Measurements from ENCODE around the gene CYP3A4. TPM values are rescaled to one million over a fixed set of nuclear protein-coding genes. Genes with fewer than 3 reads are reported as not detected.

The CYP3A4 gene
- polyA plus RNA-seq, 1 of the 3 experiments (the other 2 are of a cell fraction): not detected

DNA sequence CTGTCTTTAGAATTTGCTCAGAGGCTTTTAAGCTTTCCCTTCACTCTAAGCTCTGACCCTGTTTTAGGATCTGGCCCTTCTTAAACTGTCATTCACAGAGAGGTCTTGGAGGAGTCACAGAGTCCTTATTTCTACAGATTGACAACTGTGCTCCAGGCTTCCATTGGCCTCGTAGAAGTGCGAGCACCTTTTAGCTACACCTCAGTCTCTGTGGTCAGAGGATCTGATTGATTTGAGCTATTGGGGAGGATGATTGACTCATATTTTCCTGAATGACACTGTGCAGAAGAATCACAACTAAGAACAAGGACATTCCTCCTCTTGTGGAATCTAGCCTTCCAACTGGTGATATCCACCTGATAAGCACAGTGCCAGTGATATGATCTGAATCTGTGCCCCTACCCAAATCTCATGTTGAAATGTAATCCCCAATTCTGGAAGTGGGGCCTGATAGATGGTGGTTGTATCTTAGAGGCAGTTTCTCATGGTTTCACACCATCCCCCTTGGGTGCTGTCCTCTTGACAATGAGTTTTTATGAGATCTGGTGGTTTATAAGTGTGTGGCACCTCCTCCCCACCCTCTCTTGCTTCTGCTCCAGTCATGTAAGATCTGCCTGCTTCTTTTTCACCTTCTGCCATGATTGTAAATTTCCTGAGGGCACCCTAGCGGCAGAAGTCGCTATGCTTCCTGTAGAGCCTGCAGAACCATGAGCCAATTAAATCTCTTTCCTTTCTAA is 52.2 kb downstream of the CYP3A4 start:
- TF ChIP-seq TEAD4 (IDR thresholded peaks at IDR 0.05; ENCODE audit: borderline replicate concordance, insufficient read depth) (no peak), FOSL2 (IDR thresholded peaks at IDR 0.05; ENCODE audit: borderline replicate concordance, low read depth) (no peak), ZBTB33 (IDR thresholded peaks at IDR 0.05; ENCODE audit: borderline replicate concordance, low read depth) (no peak), MEF2A (IDR thresholded peaks at IDR 0.05; ENCODE audit: borderline replicate concordance, low read depth) (no peak), RAD21 (IDR thresholded peaks at IDR 0.05; ENCODE audit: low read length) (no peak), MXI1 (IDR thresholded peaks at IDR 0.05; ENCODE audit: low read depth, low read length) (no peak), TCF12 (IDR thresholded peaks at IDR 0.05) (no peak), JUND (IDR thresholded peaks at IDR 0.05) (no peak), PBX3 (IDR thresholded peaks at IDR 0.05) (no peak), SMC3 (IDR thresholded peaks at IDR 0.05; ENCODE audit: low read depth, low read length) (no peak)
- TF ChIP-seq, protein P1, sequence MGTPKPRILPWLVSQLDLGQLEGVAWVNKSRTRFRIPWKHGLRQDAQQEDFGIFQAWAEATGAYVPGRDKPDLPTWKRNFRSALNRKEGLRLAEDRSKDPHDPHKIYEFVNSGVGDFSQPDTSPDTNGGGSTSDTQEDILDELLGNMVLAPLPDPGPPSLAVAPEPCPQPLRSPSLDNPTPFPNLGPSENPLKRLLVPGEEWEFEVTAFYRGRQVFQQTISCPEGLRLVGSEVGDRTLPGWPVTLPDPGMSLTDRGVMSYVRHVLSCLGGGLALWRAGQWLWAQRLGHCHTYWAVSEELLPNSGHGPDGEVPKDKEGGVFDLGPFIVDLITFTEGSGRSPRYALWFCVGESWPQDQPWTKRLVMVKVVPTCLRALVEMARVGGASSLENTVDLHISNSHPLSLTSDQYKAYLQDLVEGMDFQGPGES (IDR thresholded peaks at IDR 0.05; ENCODE audit: low read depth, low read length): no peak
- H3K4me1 ChIP-seq (ENCODE audit: control insufficient read depth in 1 of 2, insufficient read depth in 2 of 2, low read depth in 1 of 2, low read length in 1 of 2): no peaks in the 10 kb centered on the region
- no peaks in the 10 kb centered on the region for H3K9me3 ChIP-seq
- H3K79me2 ChIP-seq (ENCODE audit: insufficient read depth): no peaks in the 10 kb centered on the region
- H4K20me1 ChIP-seq (ENCODE audit: insufficient read depth): no peaks in the 10 kb centered on the region
- CTCF ChIA-PET: interaction anchor here (1.0 kb wide), 1 partner anchor 180 kb away, joined by 3 read pairs; no protein-coding TSS in a partner anchor
- H3K4me2 ChIP-seq: no peak overlapping the region
- no peak for DNase-seq
- H3K9me2 ChIP-seq: no peaks in the 10 kb centered on the region
- H3K4me3 ChIP-seq (ENCODE audit: low read depth in 2 of 2, low read length in 1 of 2): no peak overlapping the region
- POLR2A ChIA-PET: no interaction called here
- WGBS (ENCODE audit: low lambda C conversion rate): 32% methylated on average over 4 of the region's 4 CpGs
- H3K27ac ChIP-seq (ENCODE audit: low read depth in 2 of 2, low read length in 1 of 2): no peak overlapping the region
- no peak overlapping the region for H3K9ac ChIP-seq
- H3K36me3 ChIP-seq (replicated peaks in 1 of 2; ENCODE audit: control insufficient read depth in 1 of 2, insufficient read depth in 2 of 2, low read length in 1 of 2): no peaks in the 10 kb centered on the region
- no peaks in the 10 kb centered on the region for H3K27me3 ChIP-seq (ENCODE audit: insufficient read depth)
- no peaks in the 10 kb centered on the region for H3F3A ChIP-seq (replicated peaks; ENCODE audit: insufficient read depth)
- H2AFZ ChIP-seq (ENCODE audit: low read depth): no peak overlapping the region

GRCh38 chr7:99730992-99731391 is 53.0 kb downstream of the CYP3A4 start:
- H3K27ac ChIP-seq (ENCODE audit: low read depth in 2 of 2, low read length in 1 of 2): no peak overlapping the region
- H3K9me3 ChIP-seq: no peaks in the 10 kb centered on the region
- TF ChIP-seq POLR2AphosphoS5 (IDR thresholded peaks at IDR 0.05; ENCODE audit: low read depth, low read length): no peak
- TF ChIP-seq SMC3 (IDR thresholded peaks at IDR 0.05; ENCODE audit: low read depth, low read length): no peak
- no peak for TF ChIP-seq YY1 (IDR thresholded peaks at IDR 0.05; ENCODE audit: low read depth)
- no peak for TF ChIP-seq TAF1 (IDR thresholded peaks at IDR 0.05; ENCODE audit: borderline replicate concordance, low read depth, low read length)
- TF ChIP-seq USF1 (IDR thresholded peaks at IDR 0.05; ENCODE audit: borderline replicate concordance, low read depth): no peak
- TF ChIP-seq RFX5 (IDR thresholded peaks at IDR 0.05; ENCODE audit: low read length): no peak
- no peak for TF ChIP-seq NRF1 (IDR thresholded peaks at IDR 0.05; ENCODE audit: low read depth, low read length)
- TF ChIP-seq RXRA (IDR thresholded peaks at IDR 0.05; ENCODE audit: borderline replicate concordance, low read depth): no peak
- TF ChIP-seq MEF2A (IDR thresholded peaks at IDR 0.05; ENCODE audit: borderline replicate concordance, low read depth): no peak
- TF ChIP-seq, protein P1 (IDR thresholded peaks at IDR 0.05; ENCODE audit: low read depth, low read length): no peak
- ChIA-PET CTCF (interaction anchor here (0.9 to 1.0 kb wide), 2 partner anchors 9 to 181 kb away, joined by 3 read pairs; no protein-coding TSS in a partner anchor), POLR2A (no interaction called here)
- no peaks in the 10 kb centered on the region for H4K20me1 ChIP-seq (ENCODE audit: insufficient read depth)
- DNase-seq: no peak
- no peaks in the 10 kb centered on the region for H3F3A ChIP-seq (replicated peaks; ENCODE audit: insufficient read depth)
- H3K4me2 ChIP-seq: no peak overlapping the region
- H3K79me2 ChIP-seq (ENCODE audit: insufficient read depth): no peaks in the 10 kb centered on the region
- H3K36me3 ChIP-seq (replicated peaks in 1 of 2; ENCODE audit: control insufficient read depth in 1 of 2, insufficient read depth in 2 of 2, low read length in 1 of 2): no peaks in the 10 kb centered on the region
- H2AFZ ChIP-seq (ENCODE audit: low read depth): no peak overlapping the region
- WGBS (ENCODE audit: low lambda C conversion rate): 40% methylated on average over 3 of the region's 3 CpGs
- no peak overlapping the region for H3K9ac ChIP-seq
- no peaks in the 10 kb centered on the region; the same call in 1 of the 2 replicates for H3K27me3 ChIP-seq (ENCODE audit: insufficient read depth)
- H3K9me2 ChIP-seq: no peaks in the 10 kb centered on the region
- H3K4me3 ChIP-seq (ENCODE audit: low read depth in 2 of 2, low read length in 1 of 2): no peak overlapping the region
- no peaks in the 10 kb centered on the region for H3K4me1 ChIP-seq (ENCODE audit: control insufficient read depth in 1 of 2, insufficient read depth in 2 of 2, low read depth in 1 of 2, low read length in 1 of 2)
